Left lung (tissue), 10 donors: Measurements from ENCODE around the gene MED29. TPM values are rescaled to one million over a fixed set of nuclear protein-coding genes. Genes with fewer than 3 reads are reported as not detected.

Experiments used
- ATAC-seq: fragments of 200-7000 bp; cut with Tn5 transposase; one replicate; pipeline ENCODE4 v1.9.1; 2020; ENCODE audit warnings: moderate library complexity
- DNase-seq, 4 donors: peaks; one replicate each; pipeline ENCODE4 v3.0.0-alpha.2; 2013 to 2020
- H3K27ac ChIP-seq, 2 donors: fragments of 200-600 bp; sonication (generic) in 1 of 2; one replicate each; pipeline versions ENCODE4 v1.5.0 to v1.8.0; 2020 to 2021
- H3K27me3 ChIP-seq, 2 donors: fragments of 200-600 bp; sonication (generic) in 1 of 2; one replicate each; pipeline versions ENCODE4 v1.5.0 to v1.8.0; 2020 to 2021
- H3K36me3 ChIP-seq, 2 donors: fragments of 200-600 bp; sonication (generic) in 1 of 2; one replicate each; pipeline versions ENCODE4 v1.5.0 to v1.8.0; 2020 to 2021
- H3K4me1 ChIP-seq, 2 donors: fragments of 200-600 bp; one replicate each; pipeline ENCODE4 v1.8.0; 2021
- H3K4me3 ChIP-seq, 2 donors: fragments of 200-600 bp; sonication (generic) in 1 of 2; one replicate each; pipeline versions ENCODE4 v1.5.0 to v1.8.0; 2020 to 2021; ENCODE audit warnings: mild to moderate bottlenecking in 1 of 2
- H3K9me3 ChIP-seq, 2 donors: fragments of 200-600 bp; sonication (generic) in 1 of 2; one replicate each; pipeline versions ENCODE4 v1.5.0 to v1.8.0; 2020 to 2021
- CTCF ChIP-seq, 2 donors: fragments of 200-600 bp; sonication (generic) in 1 of 2; IDR thresholded peaks; one replicate each; pipeline versions ENCODE4 v1.5.0 to v1.8.0; 2021; ENCODE audit warnings: antibody characterized with exemption in 2 of 2
- intact Hi-C, 2 donors: fragments of 100-400 bp; cut with DNase I; formaldehyde crosslinking; loops; one replicate each; pipeline versions ENCODE4 v1.11.2 to v1.14.2; 2022
- polyA plus RNA-seq, 6 donors: library from polyadenylated mRNA; unstranded; fragments of 120-200 nt; gene quantifications; one replicate each; pipeline ENCODE4 v1.2.1, GENCODE V29; 2013; ENCODE audit not compliant: insufficient read length in 6 of 6
- total RNA-seq, 2 donors: library from RNA; stranded (reverse); fragmentation: NEBNext Ultra II Directional; extraction: Animal tissue kit (Norgen Biotek cat#: 25700); gene quantifications; one replicate each; pipeline ENCODE4 v1.2.1, GENCODE V29; 2021
- donor health status: DM: no; HTN: yes; CAD: no.
- donor health status: DM: no; HTN: no; CAD: no.

MED29 gene
- total and polyA plus RNA-seq, 8 donors, result 28.7 to 43.4 (median 33.5) TPM

GRCh38 chr19:39345956-39346355 lies 45.2 kb upstream of the MED29 start:
- Histone ChIP-seq H3K9me3 (no peaks in the 10 kb centered on the region), H3K4me3 (no peak overlapping the region), H3K36me3 (peaks cover 0 to 28% of the 10 kb centered on the region in 2 donors), H3K27me3 (no peaks in the 10 kb centered on the region), H3K27ac (no peak overlapping the region), H3K4me1 (peaks cover 11 to 44% of the 10 kb centered on the region in 2 donors)
- no peak for TF ChIP-seq CTCF (IDR thresholded peaks at IDR 0.05)
- ATAC-seq (no peak), DNase-seq (no peak)
- intact Hi-C loops, result no loop called here

DNA sequence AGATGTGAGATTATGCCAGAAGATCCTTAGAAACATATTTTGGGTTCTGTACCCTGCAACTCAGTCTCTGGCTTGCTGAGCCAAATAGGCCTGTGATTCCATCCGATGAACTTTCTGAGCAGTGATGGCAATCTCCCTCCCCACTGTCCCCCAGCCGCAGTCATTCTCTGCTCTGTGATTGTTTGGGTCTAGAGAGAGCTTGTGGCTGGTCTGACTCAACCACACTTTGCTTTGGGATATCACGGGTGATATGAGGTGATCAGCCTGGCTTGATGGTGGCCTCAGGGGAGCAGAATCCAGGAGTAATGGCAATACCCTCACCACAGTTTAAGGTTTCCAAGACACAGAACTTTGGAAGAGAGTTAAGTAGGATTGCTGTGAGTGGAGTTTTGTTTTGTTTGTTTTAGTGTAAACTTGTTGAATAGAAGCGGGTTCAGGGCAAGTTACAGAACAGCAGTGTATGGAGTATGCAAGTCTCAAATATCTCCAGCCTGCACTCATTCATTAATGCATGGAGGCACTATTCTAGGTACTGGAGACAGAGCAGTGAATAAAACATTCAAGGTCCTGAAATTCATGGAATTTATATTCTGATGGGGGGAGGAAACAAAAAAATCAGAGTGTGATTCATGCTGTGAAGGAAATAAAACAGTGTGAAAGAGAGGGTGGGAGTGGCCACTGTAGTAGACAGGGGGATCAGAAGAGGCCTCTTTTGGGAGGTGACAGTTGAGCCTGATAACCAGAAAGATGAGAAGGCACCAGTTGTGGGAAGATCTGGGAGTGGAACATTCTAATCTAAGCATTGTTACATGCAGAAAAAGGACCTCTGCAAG lies 43.6 kb upstream of the MED29 start:
- H3K9me3 ChIP-seq, result no peaks in the 10 kb centered on the region
- intact Hi-C loops, result no loop called here

DNA sequence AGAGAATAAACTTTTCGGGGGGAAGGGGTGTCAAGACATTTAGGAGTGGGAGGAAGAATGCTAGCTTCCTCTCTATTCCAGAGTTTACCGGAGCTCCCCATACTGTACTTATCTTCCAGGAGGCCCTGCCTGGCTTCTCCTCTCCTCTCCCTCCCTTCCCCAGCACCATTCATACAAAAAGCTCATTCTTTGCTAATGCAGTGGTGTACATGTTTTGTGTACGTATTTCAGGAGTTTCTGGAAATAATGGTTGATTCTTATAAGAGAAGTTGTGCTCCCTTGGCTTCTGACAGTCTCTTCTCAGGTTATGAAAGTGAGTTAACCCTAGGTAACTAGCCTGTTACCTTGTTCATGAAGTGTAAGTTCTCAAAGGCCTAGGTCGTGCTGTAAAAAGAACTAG lies 41.9 kb upstream of the MED29 start:
- ATAC-seq (no peak), DNase-seq (no peak)
- no peaks in the 10 kb centered on the region for H3K27me3 ChIP-seq
- TF ChIP-seq CTCF (IDR thresholded peaks at IDR 0.05), result no peak
- no peak overlapping the region for H3K4me3 ChIP-seq
- peaks cover 5 to 33% of the 10 kb centered on the region in 2 donors for H3K4me1 ChIP-seq
- peaks cover 0 to 61% of the 10 kb centered on the region in 2 donors for H3K36me3 ChIP-seq
- H3K9me3 ChIP-seq, result no peaks in the 10 kb centered on the region
- intact Hi-C loops, result no loop called here
- H3K27ac ChIP-seq, result no peak overlapping the region

More for the DNA sequence above, 43.6 kb upstream of the MED29 start:
- TF ChIP-seq CTCF (IDR thresholded peaks at IDR 0.05), result no peak
- Histone ChIP-seq H3K4me3 (no peak overlapping the region), H3K36me3 (peaks cover 0 to 44% of the 10 kb centered on the region in 2 donors), H3K27ac (no peak overlapping the region), H3K4me1 (peaks cover 9 to 48% of the 10 kb centered on the region in 2 donors), H3K27me3 (no peaks in the 10 kb centered on the region)
- no peak for DNase-seq
- ATAC-seq, result no peak

DNA sequence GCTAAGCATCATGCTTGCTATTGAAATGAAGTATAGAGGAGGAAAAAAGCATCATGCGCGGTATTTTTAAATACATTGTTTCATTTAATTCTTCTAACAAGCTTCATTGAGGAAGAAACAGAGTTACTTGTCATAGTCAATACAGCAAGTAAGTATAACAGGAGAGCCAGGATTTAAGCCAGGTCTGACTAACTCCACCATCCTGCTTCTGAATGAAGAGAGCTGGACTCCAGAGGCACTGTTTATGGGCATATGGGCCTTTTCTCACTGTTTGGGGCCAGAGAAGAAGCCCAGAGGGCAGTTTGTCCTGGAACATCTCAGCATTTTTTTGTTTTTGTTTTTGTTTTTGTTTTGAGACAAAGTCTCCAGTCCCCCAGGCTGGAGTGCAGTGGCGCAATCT lies 41.0 kb upstream of the MED29 start:
- intact Hi-C loops, result no loop called here
- Histone ChIP-seq H3K36me3 (peaks cover 0 to 70% of the 10 kb centered on the region in 2 donors), H3K4me3 (no peak overlapping the region), H3K27me3 (no peaks in the 10 kb centered on the region), H3K9me3 (no peaks in the 10 kb centered on the region), H3K27ac (no peak overlapping the region), H3K4me1 (peaks cover 0 to 26% of the 10 kb centered on the region in 2 donors)
- no peak for DNase-seq
- no peak for ATAC-seq
- TF ChIP-seq CTCF (IDR thresholded peaks at IDR 0.05), result no peak

DNA sequence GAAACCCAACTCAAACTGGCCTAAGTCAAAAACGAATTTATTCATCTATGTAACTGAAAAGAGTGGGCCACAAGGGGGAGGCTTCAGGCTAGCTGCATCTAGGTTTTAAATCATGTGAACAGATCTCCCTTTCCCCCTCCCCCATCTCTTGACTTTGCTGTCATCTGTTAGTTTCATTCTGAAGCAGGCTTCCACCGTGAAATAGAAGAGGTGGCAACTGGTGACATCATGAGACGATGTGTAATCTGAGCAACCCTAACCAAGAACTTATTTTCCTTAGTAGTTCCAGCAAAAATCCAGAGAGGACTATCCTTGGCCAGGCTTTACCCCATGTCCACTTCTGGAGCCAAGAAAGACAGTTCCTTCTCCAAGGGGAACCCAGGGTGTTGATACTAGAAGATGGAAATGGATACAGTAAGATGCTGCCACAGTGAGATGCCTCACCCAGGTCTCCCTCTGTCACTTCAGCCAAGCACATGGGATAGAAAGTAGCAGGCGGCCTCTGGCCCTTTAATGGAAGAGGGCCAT lies 39.6 kb upstream of the MED29 start:
- Histone ChIP-seq H3K4me1 (peaks cover 0 to 14% of the 10 kb centered on the region in 2 donors), H3K36me3 (peaks cover 0 to 84% of the 10 kb centered on the region in 2 donors), H3K4me3 (no peak overlapping the region), H3K27me3 (no peaks in the 10 kb centered on the region), H3K9me3 (no peaks in the 10 kb centered on the region), H3K27ac (no peak overlapping the region)
- no peak for TF ChIP-seq CTCF (IDR thresholded peaks at IDR 0.05)
- no peak for DNase-seq
- ATAC-seq, result no peak
- intact Hi-C loops, result no loop called here
